ENCODE measurements around the gene GJC2. TPM values are rescaled to one million over a fixed set of nuclear protein-coding genes. Genes with fewer than 3 reads are reported as not detected.

GJC2 gene
- polyA plus RNA-seq, 1 donor (not counting 4 experiments of a cell fraction or from before 2014, with no cell fraction given) = 0.58 TPM

DNA sequence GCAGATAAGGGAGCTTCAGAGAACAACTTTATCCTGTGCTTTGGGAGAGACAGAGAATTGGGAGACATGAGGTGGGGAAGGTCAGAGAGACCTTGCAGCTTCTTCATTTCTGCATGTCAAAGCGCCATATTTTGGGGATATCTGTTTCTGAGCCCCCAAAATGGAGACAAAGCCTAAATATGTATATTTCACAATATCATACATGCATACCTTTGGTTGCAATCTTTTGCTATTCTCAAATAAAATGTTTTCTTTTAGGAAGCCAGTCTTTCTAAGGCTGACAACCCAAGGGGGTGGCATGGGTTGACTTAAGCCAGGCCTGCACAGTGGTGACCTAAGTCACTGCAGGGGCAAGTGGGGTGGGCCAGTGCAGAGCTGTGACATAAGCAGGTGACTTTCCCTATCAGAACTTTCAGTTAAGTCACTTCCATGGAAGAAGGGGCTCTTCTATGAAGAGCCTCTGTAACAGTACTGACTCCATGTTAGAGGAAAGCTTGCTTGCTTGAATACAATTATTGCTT lies 26.7 kb upstream of the GJC2 start:
- FAIRE-seq (no peak), DNase-seq (ENCODE audit: low read depth, low spot score) (no peak)
- Histone ChIP-seq H4K20me1 (ENCODE audit: control insufficient read depth, extremely low read depth, insufficient read depth, low read length) (no peaks in the 10 kb centered on the region), H3K27me3 (ENCODE audit: control insufficient read depth, extremely low read depth, insufficient read depth, low read length) (no peaks in the 10 kb centered on the region), H3K9me1 (ENCODE audit: control insufficient read depth, extremely low read depth, insufficient read depth, low read length) (no peaks in the 10 kb centered on the region), H3K27ac (ENCODE audit: control insufficient read depth, insufficient read depth, low read length) (no peak overlapping the region), H3K79me2 (ENCODE audit: control insufficient read depth, insufficient read depth, low read length) (peaks cover 13% of the 10 kb centered on the region), H3K9me3 (ENCODE audit: control insufficient read depth, low read depth, low read length) (no peaks in the 10 kb centered on the region), H3K4me3 (ENCODE audit: control insufficient read depth in 2 of 3, extremely low read depth in 1 of 3, insufficient read depth in 2 of 3, low read depth in 1 of 3, low read length in 3 of 3) (no peak overlapping the region), H3K4me1 (ENCODE audit: control insufficient read depth, extremely low read depth, insufficient read depth, low read length) (peaks cover 22% of the 10 kb centered on the region), H2AFZ (ENCODE audit: control insufficient read depth, low read length) (no peak overlapping the region), H3K9ac (ENCODE audit: control insufficient read depth, extremely low read depth, insufficient read depth, low read length) (no peak overlapping the region), H3K36me3 (ENCODE audit: control insufficient read depth in 2 of 2, extremely low read depth in 1 of 2, insufficient read depth in 2 of 2, low read length in 2 of 2) (no peaks in the 10 kb centered on the region), H3K4me2 (ENCODE audit: control insufficient read depth, extremely low read depth, insufficient read depth, low read depth, low read length) (no peak overlapping the region)
- TF ChIP-seq, protein P1, sequence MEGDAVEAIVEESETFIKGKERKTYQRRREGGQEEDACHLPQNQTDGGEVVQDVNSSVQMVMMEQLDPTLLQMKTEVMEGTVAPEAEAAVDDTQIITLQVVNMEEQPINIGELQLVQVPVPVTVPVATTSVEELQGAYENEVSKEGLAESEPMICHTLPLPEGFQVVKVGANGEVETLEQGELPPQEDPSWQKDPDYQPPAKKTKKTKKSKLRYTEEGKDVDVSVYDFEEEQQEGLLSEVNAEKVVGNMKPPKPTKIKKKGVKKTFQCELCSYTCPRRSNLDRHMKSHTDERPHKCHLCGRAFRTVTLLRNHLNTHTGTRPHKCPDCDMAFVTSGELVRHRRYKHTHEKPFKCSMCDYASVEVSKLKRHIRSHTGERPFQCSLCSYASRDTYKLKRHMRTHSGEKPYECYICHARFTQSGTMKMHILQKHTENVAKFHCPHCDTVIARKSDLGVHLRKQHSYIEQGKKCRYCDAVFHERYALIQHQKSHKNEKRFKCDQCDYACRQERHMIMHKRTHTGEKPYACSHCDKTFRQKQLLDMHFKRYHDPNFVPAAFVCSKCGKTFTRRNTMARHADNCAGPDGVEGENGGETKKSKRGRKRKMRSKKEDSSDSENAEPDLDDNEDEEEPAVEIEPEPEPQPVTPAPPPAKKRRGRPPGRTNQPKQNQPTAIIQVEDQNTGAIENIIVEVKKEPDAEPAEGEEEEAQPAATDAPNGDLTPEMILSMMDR (optimal IDR thresholded peaks at IDR 0.05 in 1 of 3, IDR thresholded peaks at IDR 0.05 in 1 of 3, conservative IDR thresholded peaks at IDR 0.05 in 1 of 3; ENCODE audit: extremely low read depth in 1 of 3, insufficient read depth in 2 of 3, low read length in 3 of 3) = no peak
- TF ChIP-seq EZH2 (IDR thresholded peaks at IDR 0.05; ENCODE audit: low read length) = no peak
- dilution Hi-C loops (cut with MboI; ENCODE audit: extremely low pct_ligation_motif_present, low sequenced_read_pairs) = no loop called here

DNA sequence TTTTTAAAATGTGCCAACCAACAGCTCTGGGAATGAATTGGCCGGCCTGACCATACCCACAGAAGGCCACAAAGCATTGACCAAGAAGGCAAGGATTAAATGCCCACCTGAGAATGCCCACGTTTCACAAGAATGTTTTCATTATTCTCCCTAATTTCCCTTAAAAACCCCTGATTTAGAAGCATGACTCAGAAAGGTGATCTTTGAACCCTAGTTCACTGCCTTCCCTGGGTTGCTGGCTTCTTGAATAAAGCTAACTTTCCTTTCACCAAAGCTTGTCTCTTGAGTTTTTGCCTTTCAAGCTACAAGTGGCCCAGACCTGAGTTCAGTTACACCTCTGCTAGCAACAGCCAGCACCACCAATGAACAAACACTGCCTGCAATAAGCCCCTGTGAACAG lies 26.2 kb upstream of the GJC2 start:
- dilution Hi-C loops (cut with MboI; ENCODE audit: extremely low pct_ligation_motif_present, low sequenced_read_pairs) = no loop called here

More for the DNA sequence above, 26.2 kb upstream of the GJC2 start:
- Histone ChIP-seq H3K4me2 (ENCODE audit: control insufficient read depth, extremely low read depth, insufficient read depth, low read depth, low read length) (no peak overlapping the region), H3K9me3 (ENCODE audit: control insufficient read depth, low read depth, low read length) (no peaks in the 10 kb centered on the region), H3K36me3 (ENCODE audit: control insufficient read depth in 2 of 2, extremely low read depth in 1 of 2, insufficient read depth in 2 of 2, low read length in 2 of 2) (no peaks in the 10 kb centered on the region), H3K9me1 (ENCODE audit: control insufficient read depth, extremely low read depth, insufficient read depth, low read length) (no peaks in the 10 kb centered on the region), H3K27me3 (ENCODE audit: control insufficient read depth, extremely low read depth, insufficient read depth, low read length) (no peaks in the 10 kb centered on the region), H3K4me1 (ENCODE audit: control insufficient read depth, extremely low read depth, insufficient read depth, low read length) (peaks cover 22% of the 10 kb centered on the region), H3K27ac (ENCODE audit: control insufficient read depth, insufficient read depth, low read length) (no peak overlapping the region), H3K79me2 (ENCODE audit: control insufficient read depth, insufficient read depth, low read length) (peaks cover 12% of the 10 kb centered on the region), H4K20me1 (ENCODE audit: control insufficient read depth, extremely low read depth, insufficient read depth, low read length) (no peaks in the 10 kb centered on the region), H3K9ac (ENCODE audit: control insufficient read depth, extremely low read depth, insufficient read depth, low read length) (no peak overlapping the region), H3K4me3 (ENCODE audit: control insufficient read depth in 2 of 3, extremely low read depth in 1 of 3, insufficient read depth in 2 of 3, low read depth in 1 of 3, low read length in 3 of 3) (no peak overlapping the region), H2AFZ (ENCODE audit: control insufficient read depth, low read length) (no peak overlapping the region)
- FAIRE-seq = no peak
- no peak for DNase-seq (ENCODE audit: low read depth, low spot score)
- no peak for TF ChIP-seq EZH2 (IDR thresholded peaks at IDR 0.05; ENCODE audit: low read length)
- TF ChIP-seq, protein P1 (optimal IDR thresholded peaks at IDR 0.05 in 1 of 3, IDR thresholded peaks at IDR 0.05 in 1 of 3, conservative IDR thresholded peaks at IDR 0.05 in 1 of 3; ENCODE audit: extremely low read depth in 1 of 3, insufficient read depth in 2 of 3, low read length in 3 of 3) = no peak

Data from keratinocyte (primary cell).